GM20431 (cell line): Measurements from ENCODE around the gene CD3D.

Experiments
- in situ Hi-C: fragments of 300-500 bp; cut with MseI, MboI; formaldehyde crosslinking; loops from one replicate; pipeline ENCODE4 v1.15.0; 2020; ENCODE audit warnings: low sequenced_read_pairs; ENCODE audit not compliant: unreplicated experiment

CD3D gene

GRCh38 chr11:118306556-118306955, 35.9 kb downstream of the CD3D start:
- in situ Hi-C loops, result no loop called here

GRCh38 chr11:118305726-118306125, 36.8 kb downstream of the CD3D start:
- in situ Hi-C loops, result no loop called here

- in situ Hi-C loops, result no loop called here
Observed at GRCh38 chr11:118304568-118305248, 37.8 kb downstream of the CD3D start, which contains the start of gene CD3E. Gene CD3E (plus strand): TSS chr11:118304730. CDS start chr11:118304953, 223 bp downstream.

GRCh38 chr11:118304227-118304567, 38.3 kb downstream of the CD3D start:
- in situ Hi-C loops, result no loop called here

- in situ Hi-C loops, result no loop called here
Observed at GRCh38 chr11:118301600-118302195, 40.8 kb downstream of the CD3D start.

GRCh38 chr11:118295815-118296454, 46.6 kb downstream of the CD3D start:
- in situ Hi-C loops, result loop anchor here (10.0 kb wide), 1 partner anchor 59 kb away; the partner anchor contains the start of gene UBE4A

GRCh38 chr11:118295199-118295598, 47.3 kb downstream of the CD3D start:
- in situ Hi-C loops, result loop anchor here (10.0 kb wide), 1 partner anchor 60 kb away; the partner anchor contains the start of gene UBE4A

GRCh38 chr11:118294053-118294452, 48.5 kb downstream of the CD3D start:
- in situ Hi-C loops, result loop anchor here (10.0 kb wide), 1 partner anchor 61 kb away; the partner anchor contains the start of gene UBE4A

- in situ Hi-C loops, result loop anchor here (10.0 kb wide), 1 partner anchor 63 kb away; the partner anchor contains the start of gene UBE4A
Observed at GRCh38 chr11:118291477-118292135, 50.9 kb downstream of the CD3D start.

GRCh38 chr11:118290923-118291322, 51.6 kb downstream of the CD3D start:
- in situ Hi-C loops, result loop anchor here (10.0 kb wide), 1 partner anchor 64 kb away; the partner anchor contains the start of gene UBE4A

GRCh38 chr11:118289401-118289800, 53.1 kb downstream of the CD3D start:
- in situ Hi-C loops, result loop anchor here (10.0 kb wide), 1 partner anchor 95 kb away; no protein-coding TSS in a partner anchor
